Fibroblast of pulmonary artery (primary cell): Measurements from ENCODE around the gene CRHR2.
"Not testable (repeated sequence)": the region's sequence is repeated elsewhere in the genome, so short reads cannot be mapped to it uniquely, and the experiment has no call there.

Experiments
- DNase-seq: peaks from one replicate; pipeline ENCODE4 v3.0.0-alpha.2; 2010; ENCODE audit warnings: low read depth
- H3K4me3 ChIP-seq: replicated peaks from 2 replicates; pipeline ENCODE4 v1.5.1; 2011; ENCODE audit warnings: low read depth, mild to moderate bottlenecking, control low read depth, low read length, moderate library complexity
- TF ChIP-seq, protein P1 (sequence below): IDR thresholded peaks from 2 replicates; pipeline ENCODE4 v1.5.1; 2011; ENCODE audit warnings: mild to moderate bottlenecking, control low read depth, low read length, inconsistent platforms; ENCODE audit errors: missing control alignments

Gene CRHR2

GRCh38 chr7:30645661-30646060, 36.6 kb downstream of the CRHR2 start:
- no peak for DNase-seq
- TF ChIP-seq, protein P1, sequence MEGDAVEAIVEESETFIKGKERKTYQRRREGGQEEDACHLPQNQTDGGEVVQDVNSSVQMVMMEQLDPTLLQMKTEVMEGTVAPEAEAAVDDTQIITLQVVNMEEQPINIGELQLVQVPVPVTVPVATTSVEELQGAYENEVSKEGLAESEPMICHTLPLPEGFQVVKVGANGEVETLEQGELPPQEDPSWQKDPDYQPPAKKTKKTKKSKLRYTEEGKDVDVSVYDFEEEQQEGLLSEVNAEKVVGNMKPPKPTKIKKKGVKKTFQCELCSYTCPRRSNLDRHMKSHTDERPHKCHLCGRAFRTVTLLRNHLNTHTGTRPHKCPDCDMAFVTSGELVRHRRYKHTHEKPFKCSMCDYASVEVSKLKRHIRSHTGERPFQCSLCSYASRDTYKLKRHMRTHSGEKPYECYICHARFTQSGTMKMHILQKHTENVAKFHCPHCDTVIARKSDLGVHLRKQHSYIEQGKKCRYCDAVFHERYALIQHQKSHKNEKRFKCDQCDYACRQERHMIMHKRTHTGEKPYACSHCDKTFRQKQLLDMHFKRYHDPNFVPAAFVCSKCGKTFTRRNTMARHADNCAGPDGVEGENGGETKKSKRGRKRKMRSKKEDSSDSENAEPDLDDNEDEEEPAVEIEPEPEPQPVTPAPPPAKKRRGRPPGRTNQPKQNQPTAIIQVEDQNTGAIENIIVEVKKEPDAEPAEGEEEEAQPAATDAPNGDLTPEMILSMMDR, result no peak
- H3K4me3 ChIP-seq, result no peak overlapping the region

GRCh38 chr7:30644286-30644955, 37.8 kb downstream of the CRHR2 start:
- TF ChIP-seq, protein P1, result no peak

DNA sequence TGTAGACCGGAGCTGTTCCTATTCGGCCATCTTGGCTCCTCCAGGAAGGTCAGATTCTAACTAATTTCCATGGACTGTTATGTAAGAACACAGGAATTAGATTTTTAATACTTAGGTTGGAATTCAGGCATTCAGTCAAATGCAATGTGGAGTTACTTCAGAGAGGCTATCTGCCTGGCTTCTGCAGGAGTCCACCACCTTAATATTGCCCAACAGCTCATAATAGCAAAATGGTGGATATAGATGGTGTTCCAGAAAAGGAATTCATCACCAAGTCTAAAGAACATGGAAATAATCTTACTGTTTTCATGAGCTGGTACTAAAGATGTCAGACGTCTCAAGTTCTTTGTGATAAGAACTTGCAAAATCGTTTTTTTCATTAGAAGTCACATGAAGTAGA, 39.5 kb downstream of the CRHR2 start:
- DNase-seq, result no peak

More at GRCh38 chr7:30644286-30644955, 37.8 kb downstream of the CRHR2 start:
- DNase-seq, result no peak
- H3K4me3 ChIP-seq, result no peak overlapping the region

GRCh38 chr7:30642322-30642721, 39.9 kb downstream of the CRHR2 start:
- not testable (repeated sequence) for H3K4me3 ChIP-seq, DNase-seq

More for the DNA sequence above, 39.5 kb downstream of the CRHR2 start:
- TF ChIP-seq, protein P1, result no peak
- H3K4me3 ChIP-seq, result no peak overlapping the region

- TF ChIP-seq, protein P1, result no peak
- no peak for DNase-seq
These were observed 46.5 kb downstream of the CRHR2 start for GRCh38 chr7:30635798-30636197.

DNA sequence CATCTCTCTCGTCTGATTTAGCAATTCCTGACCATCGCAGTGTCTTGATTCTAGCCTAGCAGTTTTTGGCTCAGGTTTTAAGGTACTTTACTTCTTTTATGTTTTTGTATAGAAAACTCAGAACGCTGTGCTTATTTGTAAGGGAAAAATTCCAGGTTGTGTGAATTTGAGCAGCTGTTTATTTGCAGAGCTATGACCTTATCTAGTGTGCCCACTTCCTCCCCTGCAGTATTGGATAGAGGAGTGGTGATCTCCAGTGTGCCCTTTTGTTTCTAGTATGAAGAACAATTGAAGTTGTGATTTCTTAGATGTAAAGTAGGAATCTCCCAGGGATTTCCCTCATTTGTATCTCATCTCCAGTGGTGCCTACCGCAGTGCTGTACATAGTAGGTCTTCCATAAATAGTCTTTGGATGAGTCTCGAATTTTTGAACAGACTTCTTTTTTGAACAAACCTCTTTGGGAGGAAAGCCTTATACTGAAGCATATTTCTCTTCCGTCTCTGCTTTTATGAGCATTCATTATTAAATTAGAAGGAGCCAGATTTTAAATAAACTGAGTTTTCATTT, 47.5 kb downstream of the CRHR2 start:
- TF ChIP-seq, protein P1, result no peak
- no peak overlapping the region for H3K4me3 ChIP-seq
- no peak for DNase-seq

More at GRCh38 chr7:30635798-30636197, 46.5 kb downstream of the CRHR2 start:
- H3K4me3 ChIP-seq, result no peak overlapping the region

DNA sequence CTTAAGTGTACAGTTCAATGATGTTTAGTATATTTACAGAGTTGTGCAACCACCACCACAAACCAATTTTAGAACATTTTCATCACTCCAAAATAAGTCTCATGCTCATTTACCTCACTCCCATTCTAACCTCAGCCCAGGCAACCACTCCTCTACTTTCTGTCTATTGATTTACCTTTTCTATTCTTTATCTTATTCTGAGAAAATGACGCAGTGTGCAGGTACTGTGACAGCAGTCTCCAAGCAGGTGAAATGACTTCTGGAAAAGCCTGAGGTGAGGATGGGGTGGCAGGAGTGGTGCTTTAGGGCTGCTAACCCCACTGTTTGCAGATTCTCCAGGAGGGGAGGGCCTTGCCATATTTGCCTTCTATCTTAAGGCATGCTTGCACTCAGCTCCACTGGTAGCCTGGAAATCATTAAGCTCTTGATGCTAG, 48.0 kb downstream of the CRHR2 start:
- TF ChIP-seq, protein P1, result no peak
- H3K4me3 ChIP-seq, result no peak overlapping the region

More for the DNA sequence above, 48.0 kb downstream of the CRHR2 start:
- DNase-seq, result no peak
